GM12878 (cell line): ENCODE data around the gene MRPL44. TPM values are rescaled to one million over a fixed set of nuclear protein-coding genes. Genes with fewer than 3 reads are reported as not detected.

Experiments
- ATAC-seq: fragments of 200-7000 bp; cut with Tn5 transposase; 3 replicates; pipeline ENCODE4 v1.9.1; 2020; ENCODE audit warnings: mild to moderate bottlenecking, moderate library complexity
- BruUV-seq: library from RNA; stranded (reverse); fragments of 400-500 nt; replicated peaks from 2 replicates; lab custom pipeline; 2021; lab: Mats Ljungman, UMichigan
- CTCF ChIA-PET: fragments of 300-600 bp; sonication (Branson Sonifier 250); formaldehyde crosslinking; extraction: SDS; loops from one replicate; lab custom pipeline; 2021; ENCODE audit warnings: inconsistent platforms; lab: Yijun Ruan, JAX
- POLR2A ChIA-PET: fragments of 350-600 bp; formaldehyde crosslinking; extraction: SDS; loops from one replicate; lab custom pipeline; 2021; ENCODE audit warnings: inconsistent platforms; lab: Charles Lee
- RAD21 ChIA-PET: fragments of 300-600 bp; sonication (Branson Sonifier 250); formaldehyde crosslinking; loops from one replicate; lab custom pipeline; 2023; ENCODE audit warnings: antibody characterized with exemption; ENCODE audit not compliant: unreplicated experiment; lab: Charles Lee
- SMC1A ChIA-PET: fragments of 300-600 bp; sonication (Branson Sonifier 250); formaldehyde crosslinking; loops from one replicate; lab custom pipeline; 2023; ENCODE audit not compliant: unreplicated experiment, uncharacterized antibody; lab: Charles Lee
- DNase-seq: peaks from one replicate; pipeline ENCODE4 v3.0.0-alpha.2; 2011; ENCODE audit warnings: low read depth, low spot score
- FAIRE-seq: peaks from 3 replicates; lab custom pipeline; 2011; peaks lifted over from hg19 to GRCh38; lab: Jason Lieb, UNC
- H2AFZ ChIP-seq: 2 replicates; pipeline ENCODE4 v1.6.0; 2011; ENCODE audit warnings: low read depth, low read length, control low read depth; ENCODE audit not compliant: control insufficient read depth
- H3K27ac ChIP-seq: 2 replicates; pipeline ENCODE4 v1.5.1; 2011; ENCODE audit warnings: control low read depth; ENCODE audit not compliant: control insufficient read depth, insufficient read depth
- H3K27me3 ChIP-seq, 2 experiments: replicated peaks in 1 of 2; 2 replicates each; pipeline versions ENCODE4 v1.6.0 to v1.6.1; 2011; ENCODE audit warnings: low read length in 1 of 2; ENCODE audit not compliant: control insufficient read depth in 2 of 2, insufficient read depth in 2 of 2
- H3K36me3 ChIP-seq, 2 experiments: 2 replicates each; pipeline ENCODE4 v1.5.1; 2011; ENCODE audit warnings: low read length in 1 of 2; ENCODE audit not compliant: control insufficient read depth in 2 of 2, insufficient read depth in 2 of 2
- H3K4me1 ChIP-seq: 2 replicates; pipeline ENCODE4 v1.6.1; 2011; ENCODE audit warnings: mild to moderate bottlenecking, low read length, moderate library complexity, mixed read lengths; ENCODE audit not compliant: control insufficient read depth, insufficient read depth
- H3K4me2 ChIP-seq: 2 replicates; pipeline ENCODE4 v1.6.0; 2011; ENCODE audit warnings: control low read depth; ENCODE audit not compliant: control insufficient read depth, insufficient read depth
- H3K4me3 ChIP-seq: fragments of 200-600 bp; sonication (generic); 2 replicates; pipeline ENCODE4 v1.5.1; 2016
- H3K79me2 ChIP-seq: 2 replicates; pipeline ENCODE4 v1.6.0; 2011; ENCODE audit warnings: low read length; ENCODE audit not compliant: control insufficient read depth, insufficient read depth
- H3K9ac ChIP-seq: 2 replicates; pipeline ENCODE4 v1.8.0; 2011; ENCODE audit warnings: low read length, control low read depth, mixed read lengths; ENCODE audit not compliant: control insufficient read depth, insufficient read depth
- H3K9me3 ChIP-seq: replicated peaks from 3 replicates; pipeline ENCODE4 v1.5.1; 2011; ENCODE audit warnings: mild to moderate bottlenecking, low read length; ENCODE audit not compliant: control insufficient read depth, insufficient read depth
- H4K20me1 ChIP-seq: 2 replicates; pipeline ENCODE4 v1.6.0; 2011; ENCODE audit not compliant: control insufficient read depth, insufficient read depth
- BCL11A ChIP-seq: IDR thresholded peaks from 2 replicates; pipeline ENCODE4 v1.6.1; 2011; ENCODE audit warnings: low read depth, low read length
- CBFB ChIP-seq: IDR thresholded peaks from 2 replicates; pipeline ENCODE4 v1.6.1; 2016; ENCODE audit warnings: antibody characterized with exemption, low read depth
- CREM ChIP-seq: IDR thresholded peaks from 2 replicates; pipeline ENCODE4 v1.6.1; 2014; ENCODE audit warnings: antibody characterized with exemption, low read depth
- FOXM1 ChIP-seq: IDR thresholded peaks from 2 replicates; pipeline ENCODE4 v1.6.1; 2012; ENCODE audit warnings: low read depth, mild to moderate bottlenecking, inconsistent platforms, low read length, moderate library complexity
- IRF3 ChIP-seq: fragments of 450-650 bp; IDR thresholded peaks from 2 replicates; pipeline ENCODE4 v1.6.1; 2014; ENCODE audit warnings: mild to moderate bottlenecking
- MEF2B ChIP-seq: fragments of 450-650 bp; IDR thresholded peaks from 2 replicates; pipeline ENCODE4 v1.6.1; 2018; ENCODE audit warnings: mild to moderate bottlenecking, moderate library complexity; ENCODE audit not compliant: partially characterized antibody, poor library complexity, severe bottlenecking
- NFIC ChIP-seq: IDR thresholded peaks from 2 replicates; pipeline ENCODE4 v1.6.1; 2012; ENCODE audit warnings: low read depth, mild to moderate bottlenecking, inconsistent platforms, low read length, moderate library complexity
- NR2C1 ChIP-seq: fragments of 450-650 bp; IDR thresholded peaks from 2 replicates; pipeline ENCODE4 v1.6.1; 2017; ENCODE audit warnings: antibody characterized with exemption, mild to moderate bottlenecking, moderate library complexity
- PAX8 ChIP-seq: fragments of 450-650 bp; IDR thresholded peaks from 2 replicates; pipeline ENCODE4 v1.6.1; 2017; ENCODE audit warnings: mild to moderate bottlenecking, moderate library complexity
- SIX5 ChIP-seq: IDR thresholded peaks from 2 replicates; pipeline ENCODE4 v1.6.1; 2011; ENCODE audit warnings: mild to moderate bottlenecking, low read depth, low read length, moderate library complexity; ENCODE audit not compliant: severe bottlenecking
- SREBF1 ChIP-seq: IDR thresholded peaks from 2 replicates; pipeline ENCODE4 v1.6.1; 2012; ENCODE audit warnings: mild to moderate bottlenecking, low read length
- TCF3 ChIP-seq: IDR thresholded peaks from 2 replicates; pipeline ENCODE4 v1.6.1; 2012; ENCODE audit warnings: low read depth, mild to moderate bottlenecking, low read length, borderline replicate concordance; ENCODE audit not compliant: insufficient read depth
- TCF7 ChIP-seq: IDR thresholded peaks from 2 replicates; pipeline ENCODE4 v1.6.1; 2014; ENCODE audit warnings: antibody characterized with exemption, borderline replicate concordance
- ZSCAN29 ChIP-seq: fragments of 450-650 bp; IDR thresholded peaks from 2 replicates; pipeline ENCODE4 v1.6.1; 2017; ENCODE audit warnings: mild to moderate bottlenecking, moderate library complexity
- ZZZ3 ChIP-seq: IDR thresholded peaks from 2 replicates; pipeline ENCODE4 v1.6.1; 2011; ENCODE audit warnings: low read depth; ENCODE audit not compliant: control insufficient read depth, insufficient read length
- WGBS: methylation state at CpG from one replicate; pipeline ENCODE4 v1.1.6; 2016; ENCODE audit warnings: low lambda C conversion rate; ENCODE audit not compliant: insufficient replicate concordance, insufficient coverage; ENCODE audit errors: missing lambda C conversion rate; 5-methylcytosine and 5-hydroxymethylcytosine counted together
- in situ Hi-C: fragments of 300-500 bp; cut with MboI; formaldehyde crosslinking; loops from 9 replicates; pipeline ENCODE4 v1.14.3; 2018; ENCODE audit warnings: mixed read lengths
- intact Hi-C: fragments of 100-400 bp; cut with micrococcal nuclease; formaldehyde crosslinking; loops from one replicate; pipeline ENCODE4 v1.14.2; 2022; ENCODE audit not compliant: unreplicated experiment
- polyA plus RNA-seq, 11 experiments: library from polyadenylated mRNA; depleted of rRNA in 4 of 11; unstranded in 6 of 11; stranded (reverse) in 5 of 11; fragments of >200 nt; fragmentation: Nextera tagmentation in 4 of 11; fragmentation: Illumina TruSeq in 1 of 11; extraction: Ambion mirVana in 4 of 11; extraction: Trizol in 1 of 11; gene quantifications; 1 replicate in 1 of 11; 2 replicates in 10 of 11; pipeline versions ENCODE4 v1.2.1 to v1.2.3, GENCODE V29; 2011 to 2016; ENCODE audit warnings: inconsistent platforms in 2 of 11, missing spikeins in 2 of 11, low read depth in 1 of 11
- total RNA-seq, 4 experiments: library from RNA; depleted of rRNA in 3 of 4; stranded (reverse); fragments of >200 nt in 3 of 4; fragmentation: Illumina TruSeq in 1 of 4; extraction: Trizol in 1 of 4; gene quantifications; 2 replicates each; pipeline versions ENCODE4 v1.2.1 to v1.2.3, GENCODE V29; 2013 to 2021
- TF ChIP-seq, protein P1 (sequence below): fragments of 450-650 bp; IDR thresholded peaks from 2 replicates; pipeline ENCODE4 v1.6.1; 2016; ENCODE audit warnings: mild to moderate bottlenecking, moderate library complexity, borderline replicate concordance
- TF ChIP-seq, protein P2 (sequence below): fragments of 450-650 bp; IDR thresholded peaks from 2 replicates; pipeline ENCODE4 v1.6.1; 2017; ENCODE audit warnings: mild to moderate bottlenecking

Gene MRPL44
- total and polyA plus RNA-seq, 10 of the 15 experiments (the other 5 are each of a cell fraction or from before 2014, with no cell fraction given): 18.3 to 44.3 (median 37.5) TPM

- TF ChIP-seq, protein P1, sequence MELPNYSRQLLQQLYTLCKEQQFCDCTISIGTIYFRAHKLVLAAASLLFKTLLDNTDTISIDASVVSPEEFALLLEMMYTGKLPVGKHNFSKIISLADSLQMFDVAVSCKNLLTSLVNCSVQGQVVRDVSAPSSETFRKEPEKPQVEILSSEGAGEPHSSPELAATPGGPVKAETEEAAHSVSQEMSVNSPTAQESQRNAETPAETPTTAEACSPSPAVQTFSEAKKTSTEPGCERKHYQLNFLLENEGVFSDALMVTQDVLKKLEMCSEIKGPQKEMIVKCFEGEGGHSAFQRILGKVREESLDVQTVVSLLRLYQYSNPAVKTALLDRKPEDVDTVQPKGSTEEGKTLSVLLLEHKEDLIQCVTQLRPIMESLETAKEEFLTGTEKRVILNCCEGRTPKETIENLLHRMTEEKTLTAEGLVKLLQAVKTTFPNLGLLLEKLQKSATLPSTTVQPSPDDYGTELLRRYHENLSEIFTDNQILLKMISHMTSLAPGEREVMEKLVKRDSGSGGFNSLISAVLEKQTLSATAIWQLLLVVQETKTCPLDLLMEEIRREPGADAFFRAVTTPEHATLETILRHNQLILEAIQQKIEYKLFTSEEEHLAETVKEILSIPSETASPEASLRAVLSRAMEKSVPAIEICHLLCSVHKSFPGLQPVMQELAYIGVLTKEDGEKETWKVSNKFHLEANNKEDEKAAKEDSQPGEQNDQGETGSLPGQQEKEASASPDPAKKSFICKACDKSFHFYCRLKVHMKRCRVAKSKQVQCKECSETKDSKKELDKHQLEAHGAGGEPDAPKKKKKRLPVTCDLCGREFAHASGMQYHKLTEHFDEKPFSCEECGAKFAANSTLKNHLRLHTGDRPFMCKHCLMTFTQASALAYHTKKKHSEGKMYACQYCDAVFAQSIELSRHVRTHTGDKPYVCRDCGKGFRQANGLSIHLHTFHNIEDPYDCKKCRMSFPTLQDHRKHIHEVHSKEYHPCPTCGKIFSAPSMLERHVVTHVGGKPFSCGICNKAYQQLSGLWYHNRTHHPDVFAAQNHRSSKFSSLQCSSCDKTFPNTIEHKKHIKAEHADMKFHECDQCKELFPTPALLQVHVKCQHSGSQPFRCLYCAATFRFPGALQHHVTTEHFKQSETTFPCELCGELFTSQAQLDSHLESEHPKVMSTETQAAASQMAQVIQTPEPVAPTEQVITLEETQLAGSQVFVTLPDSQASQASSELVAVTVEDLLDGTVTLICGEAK: no peak
- no peak for TF ChIP-seq SIX5
- no peak for TF ChIP-seq CBFB
- no peak for TF ChIP-seq MEF2B
Observed at GRCh38 chr2:223980803-223981202, 23.5 kb downstream of the MRPL44 start (continued).

- FAIRE-seq: no peak
- TF ChIP-seq ZZZ3: no peak
- no peak for TF ChIP-seq BCL11A
- no peak for TF ChIP-seq IRF3
- no peak for TF ChIP-seq TCF3
- no peak for TF ChIP-seq CREM
- no peak for TF ChIP-seq SREBF1
- no peak for TF ChIP-seq NFIC
- TF ChIP-seq, protein P2, sequence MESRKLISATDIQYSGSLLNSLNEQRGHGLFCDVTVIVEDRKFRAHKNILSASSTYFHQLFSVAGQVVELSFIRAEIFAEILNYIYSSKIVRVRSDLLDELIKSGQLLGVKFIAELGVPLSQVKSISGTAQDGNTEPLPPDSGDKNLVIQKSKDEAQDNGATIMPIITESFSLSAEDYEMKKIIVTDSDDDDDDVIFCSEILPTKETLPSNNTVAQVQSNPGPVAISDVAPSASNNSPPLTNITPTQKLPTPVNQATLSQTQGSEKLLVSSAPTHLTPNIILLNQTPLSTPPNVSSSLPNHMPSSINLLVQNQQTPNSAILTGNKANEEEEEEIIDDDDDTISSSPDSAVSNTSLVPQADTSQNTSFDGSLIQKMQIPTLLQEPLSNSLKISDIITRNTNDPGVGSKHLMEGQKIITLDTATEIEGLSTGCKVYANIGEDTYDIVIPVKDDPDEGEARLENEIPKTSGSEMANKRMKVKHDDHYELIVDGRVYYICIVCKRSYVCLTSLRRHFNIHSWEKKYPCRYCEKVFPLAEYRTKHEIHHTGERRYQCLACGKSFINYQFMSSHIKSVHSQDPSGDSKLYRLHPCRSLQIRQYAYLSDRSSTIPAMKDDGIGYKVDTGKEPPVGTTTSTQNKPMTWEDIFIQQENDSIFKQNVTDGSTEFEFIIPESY: no peak
- no peak for TF ChIP-seq NR2C1
- no peak for TF ChIP-seq ZSCAN29
- no peak for TF ChIP-seq PAX8
- no peak for TF ChIP-seq FOXM1
- no peak for TF ChIP-seq TCF7
Observed at GRCh38 chr2:223981241-223981640, 24.0 kb downstream of the MRPL44 start.

More at GRCh38 chr2:223981241-223981640, 24.0 kb downstream of the MRPL44 start:
- intact Hi-C loops: no loop called here
- ChIA-PET CTCF (interaction anchor here (1.3 to 3.6 kb wide), 2 partner anchors 10 to 12 kb away, joined by 6 to 30 read pairs; no protein-coding TSS in a partner anchor), RAD21 (interaction anchor here (1.0 kb wide), 1 partner anchor 13 kb away, joined by 5 read pairs; no protein-coding TSS in a partner anchor), SMC1A (interaction anchor here (1.1 to 1.9 kb wide), 2 partner anchors 11 to 303 kb away, joined by 3 to 4 read pairs; no protein-coding TSS in a partner anchor), POLR2A (no interaction called here)
- Histone ChIP-seq H3K79me2 (no peaks in the 10 kb centered on the region), H3K9me3 (no peaks in the 10 kb centered on the region), H3K9ac (no peak overlapping the region), H4K20me1 (no peaks in the 10 kb centered on the region), H3K27ac (no peak overlapping the region), H3K36me3 (no peaks in the 10 kb centered on the region), H3K4me2 (no peak overlapping the region), H3K4me1 (no peaks in the 10 kb centered on the region), H3K4me3 (no peak overlapping the region), H3K27me3 (peaks cover 0 to 5% of the 10 kb centered on the region in 2 experiments; a peak in 3 of 4 replicates), H2AFZ (no peak overlapping the region)
- WGBS: 0% methylated on average over 1 of the region's 1 CpG
- no peak for DNase-seq
- ATAC-seq: no peak
- no TSS peak for BruUV-seq
- in situ Hi-C loops: loop anchor here (25.0 kb wide), 1 partner anchor 656 kb away; no protein-coding TSS in a partner anchor
